Retinal pigment epithelial cell (primary cell): ENCODE data around the gene RNF125.

Experiments used
- DNase-seq: peaks from one replicate; pipeline ENCODE4 v3.0.0-alpha.2; 2010; ENCODE audit warnings: low read depth
- H3K4me3 ChIP-seq: 2 replicates; pipeline ENCODE4 v1.5.1; 2011; ENCODE audit warnings: mild to moderate bottlenecking, low read length, control low read depth, moderate library complexity
- TF ChIP-seq, protein P1 (sequence below): conservative IDR thresholded peaks from 2 replicates; pipeline ENCODE4 v1.5.1; 2011; ENCODE audit warnings: low read depth, low read length, control low read depth, inconsistent platforms

RNF125 gene

DNA sequence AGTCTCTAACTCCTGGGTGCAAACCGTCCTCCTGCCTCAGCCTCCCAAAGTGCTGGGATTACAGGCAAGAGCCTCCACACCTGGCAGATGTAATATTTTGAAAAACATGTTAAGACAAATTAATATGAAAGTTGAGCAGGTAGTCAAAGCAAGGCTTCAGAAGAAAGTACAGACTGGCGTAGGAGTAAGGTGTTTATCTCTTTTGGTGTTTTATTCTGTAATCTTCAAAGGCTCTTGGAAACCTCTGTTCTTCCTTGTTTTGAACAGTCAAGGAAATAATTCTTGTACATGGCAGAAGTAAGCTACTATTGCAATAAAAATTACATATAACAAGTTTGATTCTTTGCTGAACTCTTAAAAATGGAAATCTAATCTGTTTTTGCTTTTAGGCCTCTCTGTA, 78.3 kb downstream of the RNF125 start:
- TF ChIP-seq, protein P1, sequence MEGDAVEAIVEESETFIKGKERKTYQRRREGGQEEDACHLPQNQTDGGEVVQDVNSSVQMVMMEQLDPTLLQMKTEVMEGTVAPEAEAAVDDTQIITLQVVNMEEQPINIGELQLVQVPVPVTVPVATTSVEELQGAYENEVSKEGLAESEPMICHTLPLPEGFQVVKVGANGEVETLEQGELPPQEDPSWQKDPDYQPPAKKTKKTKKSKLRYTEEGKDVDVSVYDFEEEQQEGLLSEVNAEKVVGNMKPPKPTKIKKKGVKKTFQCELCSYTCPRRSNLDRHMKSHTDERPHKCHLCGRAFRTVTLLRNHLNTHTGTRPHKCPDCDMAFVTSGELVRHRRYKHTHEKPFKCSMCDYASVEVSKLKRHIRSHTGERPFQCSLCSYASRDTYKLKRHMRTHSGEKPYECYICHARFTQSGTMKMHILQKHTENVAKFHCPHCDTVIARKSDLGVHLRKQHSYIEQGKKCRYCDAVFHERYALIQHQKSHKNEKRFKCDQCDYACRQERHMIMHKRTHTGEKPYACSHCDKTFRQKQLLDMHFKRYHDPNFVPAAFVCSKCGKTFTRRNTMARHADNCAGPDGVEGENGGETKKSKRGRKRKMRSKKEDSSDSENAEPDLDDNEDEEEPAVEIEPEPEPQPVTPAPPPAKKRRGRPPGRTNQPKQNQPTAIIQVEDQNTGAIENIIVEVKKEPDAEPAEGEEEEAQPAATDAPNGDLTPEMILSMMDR = no peak
- no peak for DNase-seq
- H3K4me3 ChIP-seq = no peak overlapping the region

DNA sequence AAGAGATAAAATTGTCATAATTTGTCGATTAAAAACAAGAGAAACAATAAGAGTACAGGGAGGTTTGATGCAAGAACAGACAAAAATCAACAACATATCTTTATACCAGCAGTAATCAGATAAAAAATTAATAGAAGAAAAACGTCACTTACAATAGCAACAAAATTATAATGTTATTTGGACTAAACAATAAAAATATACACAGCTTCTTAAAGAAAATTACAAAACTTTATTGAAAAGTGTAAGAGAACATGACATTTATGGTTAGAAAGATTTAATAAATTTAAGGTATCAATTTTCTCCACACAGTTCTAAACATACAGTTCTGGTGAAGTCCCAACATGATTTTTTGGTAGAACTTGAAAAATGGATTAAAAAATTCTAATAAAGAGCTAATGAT, 85.9 kb downstream of the RNF125 start:
- TF ChIP-seq, protein P1 = no peak
- H3K4me3 ChIP-seq = no peak overlapping the region
- no peak for DNase-seq

DNA sequence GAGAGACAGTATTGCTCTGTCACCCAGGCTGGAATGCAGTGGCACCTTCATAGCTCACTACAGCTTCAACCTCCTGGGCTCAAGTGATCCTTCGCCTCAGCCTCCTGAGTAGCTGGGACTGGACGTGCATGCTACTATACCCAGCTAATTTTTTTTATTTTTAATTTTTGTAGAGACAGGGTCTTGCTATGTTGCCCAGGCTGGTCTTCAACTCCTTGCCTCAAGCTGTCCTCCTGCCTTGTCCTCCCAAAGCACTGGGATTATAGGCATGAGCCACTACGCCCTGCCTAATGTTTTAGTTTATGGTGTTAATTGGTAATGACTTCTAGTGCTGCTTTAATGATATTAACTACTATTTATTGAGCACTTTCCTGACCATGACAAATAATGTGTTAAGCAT, 91.4 kb downstream of the RNF125 start:
- TF ChIP-seq, protein P1 = no peak
- no peak for DNase-seq
- no peak overlapping the region for H3K4me3 ChIP-seq

DNA sequence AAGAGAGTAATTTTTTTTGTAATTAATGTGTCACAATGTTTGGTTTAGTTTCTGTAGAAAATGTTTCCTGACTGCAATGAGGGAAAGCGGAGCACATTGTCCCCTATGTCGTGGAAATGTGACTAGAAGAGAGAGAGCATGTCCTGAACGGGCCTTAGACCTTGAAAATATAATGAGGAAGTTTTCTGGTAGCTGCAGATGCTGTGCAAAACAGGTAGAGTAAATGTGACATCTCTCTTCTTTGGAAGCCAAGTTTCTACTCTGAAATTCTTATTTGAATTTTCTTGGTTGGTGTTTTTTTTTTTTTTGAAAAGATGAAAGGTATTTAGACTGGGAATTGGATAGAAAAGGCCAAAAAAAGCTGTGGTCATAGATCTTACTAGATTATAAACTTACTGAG, 93.1 kb downstream of the RNF125 start:
- no peak for DNase-seq
- TF ChIP-seq, protein P1 = no peak
- no peak overlapping the region for H3K4me3 ChIP-seq

DNA sequence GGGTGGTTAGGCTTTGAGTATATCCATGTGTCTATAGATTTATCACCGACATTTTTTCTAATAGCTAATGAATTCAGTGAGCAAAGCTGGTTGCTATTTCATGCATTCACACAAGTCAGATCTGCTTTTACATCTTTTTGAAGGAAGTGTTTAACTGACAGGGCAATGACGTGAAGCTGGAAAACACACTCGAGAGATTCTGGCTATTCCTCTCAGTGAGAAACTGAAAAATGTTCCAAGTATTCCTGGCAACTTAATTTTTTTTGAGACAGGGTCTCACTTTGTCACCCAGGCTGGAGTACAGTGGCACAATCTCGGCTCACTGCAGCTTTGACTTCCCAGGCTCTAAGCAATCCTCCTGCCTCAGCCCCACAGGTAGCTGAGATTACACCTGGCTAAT, 94.2 kb downstream of the RNF125 start:
- TF ChIP-seq, protein P1 = no peak
- DNase-seq = no peak

DNA sequence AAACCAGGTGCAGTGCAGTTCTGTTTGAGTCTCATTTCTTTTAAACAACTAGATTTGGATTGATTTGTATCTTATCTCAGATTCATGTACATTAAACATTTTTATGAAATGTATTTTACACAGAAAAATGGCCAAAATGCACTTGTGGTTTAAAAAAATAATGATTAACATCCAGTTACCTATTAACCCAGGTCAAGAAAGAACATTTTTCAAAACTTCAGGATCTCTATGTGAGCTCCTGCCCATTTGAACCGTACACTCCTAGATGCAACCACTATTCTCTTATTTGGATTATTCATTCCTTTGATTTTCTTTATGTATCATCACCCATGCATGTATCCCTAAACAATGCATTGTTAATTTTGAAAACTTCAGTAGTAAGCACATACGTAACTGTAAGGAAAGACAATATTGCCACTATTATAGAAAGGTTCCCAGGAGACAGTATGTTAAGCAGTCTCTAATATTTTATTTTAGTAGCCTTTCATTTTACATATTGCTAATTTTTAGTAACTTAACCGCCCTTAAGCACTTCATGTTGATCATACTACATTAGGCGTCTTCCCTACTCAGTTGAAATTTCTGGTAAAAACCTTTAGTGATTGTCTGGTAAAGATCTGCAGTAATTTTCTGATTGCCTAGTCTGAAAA, 95.8 kb downstream of the RNF125 start:
- TF ChIP-seq, protein P1 = no peak
- no peak for DNase-seq
- H3K4me3 ChIP-seq = no peak overlapping the region

More for the DNA sequence above, 94.2 kb downstream of the RNF125 start:
- no peak overlapping the region for H3K4me3 ChIP-seq

DNA sequence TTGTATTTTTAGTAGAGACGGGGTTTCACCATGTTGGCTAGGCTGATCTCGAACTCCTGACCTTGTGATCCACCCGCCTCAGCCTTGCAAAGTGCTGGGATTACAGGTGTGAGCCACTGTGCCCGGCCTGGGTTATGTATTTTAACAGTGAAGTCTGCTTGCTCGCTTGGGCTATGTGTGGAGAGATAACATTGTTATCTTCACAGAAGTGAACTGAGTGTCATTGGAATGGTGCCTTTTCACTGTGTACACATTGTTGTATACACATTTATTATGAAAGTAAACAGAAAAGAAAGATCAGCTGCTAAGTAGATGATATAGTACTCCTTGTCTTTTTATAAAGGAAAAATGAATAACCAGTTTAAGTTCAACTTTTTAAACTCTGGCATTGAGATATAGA, 103.4 kb downstream of the RNF125 start:
- H3K4me3 ChIP-seq = no peak overlapping the region
- DNase-seq = no peak
- TF ChIP-seq, protein P1 = no peak
